Small intestine (tissue), 7 donors: ENCODE results near the gene CHN2. TPM values are rescaled to one million over a fixed set of nuclear protein-coding genes. Genes with fewer than 3 reads are reported as not detected.

Experiments
- DNase-seq, 2 donors: peaks; one replicate each; pipeline versions ENCODE4 v3.0.0 to v3.0.0-alpha.2; 2013
- FAIRE-seq: peaks from 2 replicates; lab custom pipeline; 2012; peaks lifted over from hg19 to GRCh38; lab: Jason Lieb, UNC
- H3K27ac ChIP-seq, 3 donors: one replicate each; pipeline ENCODE4 v1.5.1; 2013; ENCODE audit warnings: low read length in 2 of 3, mild to moderate bottlenecking in 2 of 3, control low read depth in 1 of 3, inconsistent platforms in 1 of 3, low read depth in 1 of 3, moderate library complexity in 1 of 3
- H3K27me3 ChIP-seq, 3 donors: one replicate each; pipeline ENCODE4 v1.6.1; 2013; ENCODE audit warnings: low read length in 3 of 3, inconsistent platforms in 1 of 3; ENCODE audit not compliant: control insufficient read depth in 3 of 3, insufficient read depth in 3 of 3
- H3K36me3 ChIP-seq, 3 donors: one replicate each; pipeline ENCODE4 v1.6.1; 2013; ENCODE audit warnings: low read length in 3 of 3, inconsistent platforms in 1 of 3, low read depth in 1 of 3, mild to moderate bottlenecking in 1 of 3, moderate library complexity in 1 of 3; ENCODE audit not compliant: control insufficient read depth in 3 of 3, insufficient read depth in 2 of 3
- H3K4me1 ChIP-seq, 3 donors: one replicate each; pipeline ENCODE4 v1.6.1; 2013; ENCODE audit warnings: low read length in 2 of 3, inconsistent platforms in 1 of 3, low read depth in 1 of 3, mild to moderate bottlenecking in 1 of 3, moderate library complexity in 1 of 3; ENCODE audit not compliant: control insufficient read depth in 3 of 3, insufficient read depth in 2 of 3
- H3K4me3 ChIP-seq, 3 donors: one replicate each; pipeline ENCODE4 v1.5.1; 2013; ENCODE audit warnings: low read length in 3 of 3, control low read depth in 1 of 3, inconsistent platforms in 1 of 3, low read depth in 1 of 3, mild to moderate bottlenecking in 1 of 3, moderate library complexity in 1 of 3
- H3K9me3 ChIP-seq, 2 donors: one replicate each; pipeline ENCODE4 v1.6.1; 2013; ENCODE audit warnings: low read depth in 1 of 2, low read length in 1 of 2; ENCODE audit not compliant: control insufficient read depth in 2 of 2, insufficient read depth in 1 of 2
- WGBS, 3 donors: extraction: QIAGEN DNeasy Blood & Tissue Kit; methylation state at CpG; one replicate each; pipeline ENCODE4 v1.1.7; 2013; 5-methylcytosine and 5-hydroxymethylcytosine counted together
- polyA plus RNA-seq, 4 donors: library from polyadenylated mRNA; stranded (reverse) in 3 of 4; unstranded in 1 of 4; fragments of 200-250 nt in 3 of 4; fragments of 120-200 nt in 1 of 4; gene quantifications; one replicate each; pipeline versions ENCODE4 v1.2.1 to v1.2.3, GENCODE V29; 2013
- donor health status: healthy with polysubstance abuse.
- donor health status: control.
- donor health status: control.
- donor health status: Bipolar disorder and iron deficiency.
- donor health status: healthy.

Gene CHN2
- polyA plus RNA-seq, 4 donors, result 22.3 to 124 (median 45.2) TPM

GRCh38 chr7:29289156-29290021, 94.8 kb downstream of the CHN2 start:
- no peak for DNase-seq
- Histone ChIP-seq H3K27me3 (no peaks in the 10 kb centered on the region), H3K36me3 (no peaks in the 10 kb centered on the region), H3K9me3 (no peaks in the 10 kb centered on the region), H3K4me3 (no peak overlapping the region), H3K27ac (no peak overlapping the region), H3K4me1 (peaks cover 5 to 29% (median 6%) of the 10 kb centered on the region in 3 donors)
- FAIRE-seq, result no peak
- 70 to 88% (median 79%) methylated on average over 15 of the region's 15 CpGs for WGBS, 3 donors

GRCh38 chr7:29290829-29291228, 96.3 kb downstream of the CHN2 start:
- Histone ChIP-seq H3K27me3 (no peaks in the 10 kb centered on the region), H3K4me3 (no peak overlapping the region), H3K4me1 (peaks cover 2 to 29% (median 5%) of the 10 kb centered on the region in 3 donors), H3K9me3 (no peaks in the 10 kb centered on the region), H3K27ac (no peak overlapping the region), H3K36me3 (peaks cover 0 to 3% (median 0%) of the 10 kb centered on the region in 3 donors)
- DNase-seq (no peak), FAIRE-seq (no peak)
- 76 to 91% (median 89%) methylated on average over 6 of the region's 6 CpGs for WGBS, 3 donors

- peaks cover 0 to 3% (median 0%) of the 10 kb centered on the region in 3 donors for H3K36me3 ChIP-seq
- H3K27ac ChIP-seq, result peak overlapping the region in 1 of 3 donors; percentile 24
- 26 to 53% (median 48%) methylated on average over 9 of the region's 9 CpGs for WGBS, 3 donors
- peak; percentile 63 to 70 for DNase-seq
- peak; percentile 65 for FAIRE-seq
- no peaks in the 10 kb centered on the region for H3K9me3 ChIP-seq
- peaks cover 2 to 29% (median 5%) of the 10 kb centered on the region in 3 donors for H3K4me1 ChIP-seq
- no peaks in the 10 kb centered on the region for H3K27me3 ChIP-seq
- no peak overlapping the region for H3K4me3 ChIP-seq
Observed at GRCh38 chr7:29291723-29292618, 97.4 kb downstream of the CHN2 start.

- H3K9me3 ChIP-seq, result no peaks in the 10 kb centered on the region
- no peak overlapping the region for H3K4me3 ChIP-seq
- DNase-seq, result no peak
- H3K4me1 ChIP-seq, result peaks cover 2 to 29% (median 2%) of the 10 kb centered on the region in 3 donors
- no peaks in the 10 kb centered on the region for H3K27me3 ChIP-seq
- peaks cover 0 to 3% (median 0%) of the 10 kb centered on the region in 3 donors for H3K36me3 ChIP-seq
- no peak for FAIRE-seq
- WGBS, 3 donors, result 76 to 87% (median 78%) methylated on average over 12 of the region's 12 CpGs
- no peak overlapping the region for H3K27ac ChIP-seq
Observed at GRCh38 chr7:29292886-29293658, 98.5 kb downstream of the CHN2 start.

- H3K9me3 ChIP-seq, result no peaks in the 10 kb centered on the region
- DNase-seq (no peak), FAIRE-seq (no peak)
- no peaks in the 10 kb centered on the region for H3K27me3 ChIP-seq
- peaks cover 2 to 20% (median 5%) of the 10 kb centered on the region in 3 donors for H3K4me1 ChIP-seq
- no peak overlapping the region for H3K4me3 ChIP-seq
- H3K27ac ChIP-seq, result no peak overlapping the region
- peaks cover 0 to 3% (median 0%) of the 10 kb centered on the region in 3 donors for H3K36me3 ChIP-seq
Observed at GRCh38 chr7:29296421-29296820, 101.8 kb downstream of the CHN2 start.

- 83 to 86% (median 84%) methylated on average over 16 of the region's 16 CpGs for WGBS, 3 donors
Observed at GRCh38 chr7:29297194-29297890, 102.8 kb downstream of the CHN2 start.

GRCh38 chr7:29299086-29299485, 104.5 kb downstream of the CHN2 start:
- Histone ChIP-seq H3K4me1 (peaks cover 0 to 5% (median 2%) of the 10 kb centered on the region in 3 donors), H3K27me3 (no peaks in the 10 kb centered on the region), H3K36me3 (peaks cover 0 to 3% (median 0%) of the 10 kb centered on the region in 3 donors), H3K4me3 (no peak overlapping the region), H3K27ac (no peak overlapping the region), H3K9me3 (no peaks in the 10 kb centered on the region)
- DNase-seq (no peak), FAIRE-seq (no peak)
- 86 to 92% (median 90%) methylated on average over 6 of the region's 6 CpGs for WGBS, 3 donors

More at GRCh38 chr7:29297194-29297890, 102.8 kb downstream of the CHN2 start:
- peaks cover 2 to 11% (median 5%) of the 10 kb centered on the region in 3 donors for H3K4me1 ChIP-seq
- DNase-seq (no peak), FAIRE-seq (no peak)
- H3K4me3 ChIP-seq, result no peak overlapping the region
- peaks cover 0 to 3% (median 0%) of the 10 kb centered on the region in 3 donors for H3K36me3 ChIP-seq
- H3K27ac ChIP-seq, result no peak overlapping the region
- no peaks in the 10 kb centered on the region for H3K27me3 ChIP-seq
- no peaks in the 10 kb centered on the region for H3K9me3 ChIP-seq
